Stimulated activated CD4-positive, alpha-beta T cell treated with anti-CD3 and anti-CD28 coated beads, TNF-alpha, amount 100 ng/mL, for 4 hours (primary cell): ENCODE results near the gene SCEL.
"Not testable (repeated sequence)": the region's sequence is repeated elsewhere in the genome, so short reads cannot be mapped to it uniquely, and the experiment has no call there.

Experiments used
- DNase-seq, 3 experiments: peaks; one replicate each; pipeline ENCODE4 v3.0.0-alpha.2; 2020; ENCODE audit warnings: low read depth in 3 of 3

Gene SCEL

DNA sequence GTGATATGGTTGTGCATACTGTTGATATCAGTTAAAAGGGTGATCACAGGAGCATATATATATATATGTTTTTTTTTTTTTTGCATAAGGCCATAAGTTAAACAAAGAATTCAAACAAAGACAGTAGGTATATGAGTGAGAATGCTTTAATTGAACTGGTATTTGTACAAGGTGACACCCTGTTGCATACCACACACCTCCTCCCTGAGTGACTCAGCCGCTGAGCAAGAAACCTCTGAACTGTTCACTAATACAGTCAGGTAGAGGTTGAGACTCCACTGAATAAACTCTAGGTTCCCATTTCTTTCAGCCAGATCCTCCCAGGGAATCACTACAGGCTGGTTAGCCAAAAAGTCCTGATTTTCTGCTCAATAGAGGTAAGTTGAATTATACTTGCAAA, at the start of gene SCEL:
SCEL (plus strand) TSS at position 259 of the 400 bp plus-strand sequence. CDS start 20,170 bp downstream, outside the sequence.
- no peak for DNase-seq

GRCh38 chr13:77489566-77490337, 45.8 kb upstream of the SCEL start:
- no peak for DNase-seq

DNA sequence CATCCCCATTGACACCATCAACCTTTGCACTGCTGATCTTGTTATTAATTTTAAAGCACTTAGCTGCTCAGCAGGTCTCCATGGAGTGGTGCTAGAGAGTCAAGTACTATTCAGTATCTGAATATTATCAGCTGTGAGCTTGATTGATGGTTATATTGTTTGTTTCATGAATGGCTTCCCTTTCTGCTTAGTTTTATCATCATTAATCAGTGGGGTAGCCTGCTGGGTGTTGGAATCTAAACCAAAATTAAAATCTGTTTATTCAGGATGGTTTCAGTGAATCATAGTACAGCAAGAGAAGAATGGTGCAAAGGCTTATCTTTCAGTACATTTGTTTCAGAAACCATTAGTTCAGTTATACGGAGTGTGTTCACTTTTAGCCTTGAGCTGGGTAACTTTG, 42.5 kb upstream of the SCEL start:
- no peak for DNase-seq

GRCh38 chr13:77494226-77494625, 41.3 kb upstream of the SCEL start:
- no peak for DNase-seq

DNA sequence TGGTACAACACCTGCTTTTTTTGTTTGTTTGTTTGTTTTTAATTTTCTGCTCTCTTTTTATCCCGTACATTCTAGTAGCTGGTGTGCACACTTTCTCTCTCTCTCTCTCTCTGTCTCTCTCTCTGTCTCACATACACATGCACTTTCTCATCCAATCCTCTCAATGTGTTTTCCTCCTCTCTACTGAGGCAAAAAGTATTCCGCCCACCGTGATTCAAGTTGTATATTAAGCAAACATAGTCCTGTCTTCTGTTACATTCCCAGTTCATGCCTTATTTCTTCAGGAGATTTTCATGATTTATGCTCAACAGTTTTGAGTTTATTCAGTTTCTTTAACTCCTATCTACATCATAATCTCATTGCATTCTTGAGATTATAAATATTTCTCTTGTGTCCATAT, 38.2 kb upstream of the SCEL start:
- no peak for DNase-seq

GRCh38 chr13:77497835-77498234, 37.7 kb upstream of the SCEL start:
- DNase-seq = no peak

DNA sequence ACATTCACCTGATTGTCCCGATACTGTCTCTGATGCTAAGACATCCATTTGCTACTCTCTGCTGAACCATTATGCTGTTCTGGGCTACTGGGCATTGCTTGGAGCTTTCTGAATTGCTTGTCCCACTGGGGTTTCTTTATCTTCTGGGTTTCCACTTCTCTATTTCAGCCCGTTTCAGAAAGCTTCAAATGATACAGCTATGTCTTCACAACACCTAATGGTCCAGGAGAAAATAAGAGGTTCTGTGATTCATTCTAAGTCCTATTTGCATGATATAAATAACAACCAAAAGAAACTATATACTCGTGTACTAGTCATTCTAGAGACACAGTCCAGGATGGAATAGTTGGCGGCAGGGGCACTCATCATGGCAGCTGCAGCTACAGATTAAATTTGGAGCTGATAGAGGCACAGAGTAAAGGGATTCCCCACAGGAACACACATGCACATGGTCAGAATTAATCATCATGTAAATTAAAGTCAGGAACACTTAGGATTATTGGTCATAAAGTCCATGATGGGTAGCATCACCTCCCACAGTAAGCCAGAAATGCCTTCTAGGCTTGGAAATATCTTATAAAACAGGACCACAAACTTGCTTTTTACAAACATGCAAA, 33.3 kb upstream of the SCEL start:
- DNase-seq = no peak

DNA sequence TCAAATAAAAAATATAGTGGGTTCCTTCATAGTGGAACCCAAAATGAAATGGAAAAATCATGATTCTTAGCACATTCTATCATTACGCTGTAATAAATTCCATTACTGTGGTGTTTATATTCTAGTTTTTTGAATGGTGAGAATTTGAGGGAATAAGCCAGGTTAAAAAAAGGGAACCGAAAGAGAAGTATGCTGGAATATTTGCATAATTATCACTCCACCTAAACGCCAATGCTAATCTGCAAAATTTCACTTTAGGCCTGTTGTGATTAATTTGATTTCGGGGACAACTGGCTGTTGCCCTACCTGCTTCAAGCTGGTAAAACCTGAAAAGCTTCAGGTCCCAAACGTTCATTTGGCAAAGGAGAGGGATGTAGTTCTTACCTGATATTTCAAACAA, 32.1 kb upstream of the SCEL start:
- no peak for DNase-seq

DNA sequence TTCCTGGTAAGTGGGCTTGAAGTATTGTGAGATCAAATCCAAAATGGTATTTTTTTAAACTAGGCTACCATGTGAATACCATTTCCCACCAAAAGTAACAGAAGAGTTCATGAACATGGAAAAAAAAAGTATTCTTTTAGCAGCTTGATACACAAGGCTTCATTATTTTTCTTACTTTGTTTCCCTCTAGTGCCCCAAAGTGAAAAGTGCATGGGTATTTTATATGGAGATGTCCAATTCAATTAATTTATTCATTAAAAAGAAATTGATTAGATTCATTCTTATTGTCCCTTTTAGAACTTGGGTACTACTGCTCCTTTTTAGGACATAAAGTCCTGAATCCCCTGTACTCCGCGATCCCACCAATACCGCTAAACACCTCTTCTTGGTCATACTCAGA, 28.6 kb upstream of the SCEL start:
- DNase-seq = no peak

GRCh38 chr13:77507931-77508776, 27.4 kb upstream of the SCEL start:
- no peak for DNase-seq

DNA sequence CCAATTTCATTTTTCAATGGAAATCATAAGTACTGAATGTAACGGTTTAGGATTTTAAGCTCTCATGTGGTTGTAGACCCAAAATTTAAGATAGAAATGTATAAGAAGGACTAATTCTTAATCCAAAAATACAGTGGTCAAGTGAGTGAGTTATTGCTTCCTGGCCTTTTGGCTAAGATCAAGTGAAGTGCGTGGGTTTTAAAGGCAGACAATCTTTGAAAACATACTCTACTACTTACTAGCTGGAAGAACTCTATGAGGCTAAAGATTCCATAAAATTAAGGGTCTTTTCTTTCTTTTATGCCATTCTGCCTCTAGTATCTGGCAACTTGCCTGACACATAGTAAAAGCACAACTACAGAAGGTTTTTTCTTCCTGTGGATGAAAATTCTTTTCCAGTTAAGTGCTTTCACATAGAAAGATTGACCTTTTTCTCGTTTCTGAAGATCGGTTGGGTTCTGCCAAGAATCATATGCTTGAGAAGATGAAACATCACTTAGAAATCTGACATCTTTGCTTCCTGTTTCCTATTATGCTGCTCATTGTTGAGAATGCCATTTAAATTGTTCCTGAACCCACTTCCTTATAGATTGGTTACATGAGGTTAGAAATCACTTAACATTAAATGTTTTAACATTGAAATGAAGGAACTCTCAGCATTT, 26.4 kb upstream of the SCEL start:
- no peak for DNase-seq

DNA sequence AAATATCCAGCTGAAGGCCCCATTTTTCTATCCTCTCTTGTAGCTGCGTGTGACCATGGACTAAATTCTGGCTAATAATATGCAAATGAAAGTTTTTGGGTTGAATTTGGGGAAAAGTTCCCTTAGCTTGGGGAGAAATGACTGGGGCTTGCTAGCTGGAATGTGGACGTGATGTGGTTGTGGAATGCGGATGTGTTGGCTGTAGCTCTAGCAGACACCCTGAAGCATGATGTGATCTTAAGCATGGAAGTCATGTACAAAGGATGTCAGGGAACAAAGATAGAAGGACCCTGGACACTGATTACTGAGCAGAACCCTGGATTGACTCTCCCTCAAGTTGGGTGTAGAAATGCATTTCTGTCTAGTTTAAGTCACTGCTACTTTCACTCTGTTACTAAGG, 25.4 kb upstream of the SCEL start:
- DNase-seq = no peak

DNA sequence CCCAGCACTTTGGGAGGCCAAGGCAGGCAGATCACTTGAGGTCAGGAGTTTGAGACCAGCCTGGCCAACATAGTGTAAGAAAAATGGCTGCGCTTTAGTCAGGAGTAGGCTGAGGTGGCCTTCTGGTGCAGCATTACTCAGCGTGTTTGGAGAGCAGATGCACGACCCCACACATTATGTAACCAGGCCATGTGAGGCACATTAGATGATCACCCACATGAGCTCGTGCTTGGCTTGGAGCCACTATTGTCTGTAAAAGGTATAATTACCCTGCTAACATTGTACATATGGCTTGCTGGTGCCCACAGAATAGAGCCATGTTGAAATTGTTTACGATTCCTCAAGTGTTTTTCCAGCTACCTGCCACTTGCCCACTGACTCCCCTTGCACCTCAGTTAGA, 24.0 kb upstream of the SCEL start:
- DNase-seq = no peak

- no peak for DNase-seq
Observed at GRCh38 chr13:77513719-77514335, 21.7 kb upstream of the SCEL start.

DNA sequence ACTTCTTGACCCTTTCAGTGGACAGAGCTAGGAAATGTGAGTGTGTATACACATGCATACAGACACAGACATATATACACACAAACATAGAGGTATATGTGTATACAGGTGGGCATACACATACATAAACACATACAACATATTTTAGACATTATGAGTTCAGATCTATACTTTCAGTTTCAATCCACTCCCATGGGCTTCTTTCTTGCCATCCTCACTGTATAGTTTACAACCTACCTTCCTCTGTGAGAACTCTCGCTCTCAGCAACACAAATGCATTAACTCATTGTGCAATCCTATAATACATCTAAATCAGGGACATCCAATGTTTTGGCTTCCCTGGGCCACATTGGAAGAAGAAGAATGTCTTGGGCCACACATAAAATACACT, 21.2 kb upstream of the SCEL start:
- no peak for DNase-seq

DNA sequence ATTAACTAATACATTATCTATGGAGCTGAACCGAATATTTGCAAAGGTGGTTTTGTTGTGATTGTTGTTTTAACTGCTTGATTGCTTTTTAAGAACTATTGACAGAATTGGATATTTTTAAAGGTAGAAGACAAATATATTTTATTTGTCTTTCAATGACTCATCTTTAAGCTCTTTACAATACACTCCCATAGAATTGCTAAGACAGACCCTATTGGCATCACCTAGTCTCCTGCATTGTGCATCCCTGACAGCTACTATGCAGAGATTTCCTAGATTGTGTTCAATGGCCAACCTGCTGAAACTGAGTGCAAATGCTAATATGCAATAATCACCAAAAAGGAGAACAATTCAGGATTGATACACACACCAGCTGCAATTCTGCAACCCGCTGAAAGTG, 19.7 kb upstream of the SCEL start:
- no peak for DNase-seq

DNA sequence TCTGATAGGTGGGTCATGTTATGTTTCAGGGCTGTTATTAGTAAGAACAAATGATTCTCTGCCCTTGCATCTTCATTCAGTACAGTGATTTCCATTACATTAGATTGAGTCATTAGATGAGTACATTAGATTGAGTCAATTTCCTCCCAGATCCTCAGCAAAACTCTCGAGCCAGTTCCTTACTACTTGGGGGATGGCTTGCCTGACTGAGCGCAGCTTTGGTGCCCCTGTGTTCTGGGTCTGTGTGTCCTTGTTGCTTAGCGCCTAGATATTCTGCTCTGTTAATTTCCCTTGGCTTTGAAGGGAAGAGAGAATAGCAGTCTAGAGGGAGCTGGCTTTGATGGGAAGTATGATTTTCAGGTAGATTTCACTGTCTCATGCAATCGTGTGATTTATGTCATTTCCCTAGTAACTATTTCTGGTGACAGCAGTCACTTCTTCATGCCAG, 19.1 kb upstream of the SCEL start:
- no peak for DNase-seq

DNA sequence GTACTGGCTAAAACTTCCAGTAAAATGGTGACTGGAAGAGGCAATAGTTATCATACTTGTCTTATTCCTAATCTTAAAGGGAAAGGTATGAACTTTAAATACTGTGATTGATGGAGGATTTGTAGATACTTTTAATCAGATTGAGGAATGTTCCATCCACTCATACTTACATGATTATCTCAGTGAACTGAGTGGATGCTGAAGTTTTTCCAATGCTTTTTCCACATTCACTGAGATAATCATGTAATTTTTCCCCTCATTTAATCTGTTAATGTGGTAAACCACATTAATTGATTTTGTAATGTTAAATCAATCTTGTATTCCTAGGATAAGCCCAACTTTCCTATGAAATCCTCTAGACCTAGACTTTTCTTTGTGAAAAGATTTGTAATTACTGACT, 17.2 kb upstream of the SCEL start:
- no peak for DNase-seq

GRCh38 chr13:77519396-77519795, 16.1 kb upstream of the SCEL start:
- not testable (repeated sequence) for DNase-seq

GRCh38 chr13:77519808-77520207, 15.7 kb upstream of the SCEL start:
- no peak for DNase-seq

DNA sequence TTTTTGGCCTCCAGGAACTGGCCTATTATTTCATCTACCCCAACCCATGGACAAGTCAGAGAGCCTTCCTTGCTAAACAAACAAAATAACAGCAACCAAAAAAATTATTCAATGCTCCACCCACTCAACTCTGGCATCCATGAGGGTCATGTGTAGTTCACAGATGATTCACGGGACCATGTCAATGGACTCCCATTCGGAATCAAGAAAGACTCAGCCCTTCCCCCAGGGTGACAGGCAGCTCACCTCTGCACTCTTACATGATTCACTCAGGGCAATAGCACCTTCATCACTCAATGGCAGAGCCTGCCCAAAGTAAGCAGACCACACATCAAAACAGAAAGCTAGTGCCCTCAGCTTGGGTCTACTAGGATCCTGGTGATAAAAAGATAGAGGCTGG, 14.3 kb upstream of the SCEL start:
- DNase-seq = no peak
